ENCODE results near the gene MT1X.
"Not testable (repeated sequence)": the region's sequence is repeated elsewhere in the genome, so short reads cannot be mapped to it uniquely, and the experiment has no call there.

MT1X gene

DNA sequence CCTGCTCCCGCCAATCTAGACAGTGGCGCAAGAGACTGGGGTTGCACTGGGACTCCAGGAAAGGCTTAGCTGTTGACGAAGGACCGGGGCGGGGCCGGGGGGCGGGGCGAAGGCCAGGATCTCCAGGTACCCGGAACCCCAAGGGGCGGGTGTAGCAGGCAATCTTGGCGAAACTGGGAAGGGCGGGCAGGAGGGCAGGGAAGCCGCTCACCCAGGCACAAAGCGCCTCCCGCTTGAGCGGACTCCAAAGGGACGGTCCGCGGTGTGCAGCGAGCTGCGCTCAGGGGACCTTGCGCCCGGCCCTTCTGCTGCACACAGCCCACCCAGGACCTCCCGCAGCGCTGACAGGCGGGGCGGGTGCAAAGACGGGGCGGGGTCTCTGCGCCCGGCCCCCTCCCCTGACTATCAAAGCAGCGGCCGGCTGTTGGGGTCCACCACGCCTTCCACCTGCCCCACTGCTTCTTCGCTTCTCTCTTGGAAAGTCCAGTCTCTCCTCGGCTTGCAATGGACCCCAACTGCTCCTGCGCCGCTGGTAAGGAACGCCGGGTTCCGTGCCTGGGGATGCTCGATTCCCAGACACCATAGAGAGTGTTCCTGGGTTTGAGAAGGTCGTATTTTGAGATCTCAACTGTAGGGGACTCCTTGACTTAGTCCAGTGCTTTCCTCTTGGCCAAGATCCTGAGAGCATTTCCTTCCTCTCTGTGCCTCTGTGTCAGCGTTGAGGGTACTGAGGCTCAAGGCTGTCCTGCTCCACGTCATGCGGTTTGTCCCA is 24.5 kb upstream of the MT1X start, which contains the start of gene MT1F:
Gene MT1F, plus strand, starts transcription at position 405 of the 772 bp plus-strand sequence. Its CDS starts 100 bp downstream, at position 505.
- H3K27ac ChIP-seq, result no peak within 1 kb of the TSS
- peak; percentile 73 to 85 for DNase-seq
- peaks cover 0 to 24% (median 11%) of the 10 kb centered on the region in 4 donors for H3K4me1 ChIP-seq

DNA sequence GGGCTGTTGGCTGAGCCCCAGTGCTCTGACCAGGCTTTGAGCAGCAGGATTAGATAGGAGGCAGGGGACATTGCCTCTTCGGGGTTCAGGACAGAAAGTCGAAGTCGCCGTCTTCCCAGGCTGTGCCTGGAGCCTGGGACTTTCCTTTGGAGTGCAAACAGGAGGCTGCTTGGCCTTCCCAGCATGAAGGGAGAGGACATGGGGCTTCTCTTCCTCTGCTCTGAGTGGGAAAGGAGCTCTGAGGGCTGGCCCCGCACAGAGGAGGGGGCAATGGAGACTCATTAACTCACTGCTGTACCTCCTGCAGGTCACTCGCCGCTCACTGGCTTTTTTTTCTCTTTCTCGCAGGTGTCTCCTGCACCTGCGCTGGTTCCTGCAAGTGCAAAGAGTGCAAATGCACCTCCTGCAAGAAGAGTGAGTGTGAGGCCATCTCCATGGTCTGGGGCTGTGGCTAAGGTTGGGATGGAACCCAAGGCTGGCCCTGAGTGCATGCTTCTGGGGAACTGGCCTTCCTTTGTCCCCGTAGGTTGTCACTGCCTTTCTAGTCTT is 23.9 kb upstream of the MT1X start:
- no peak for TF ChIP-seq CTCF (IDR thresholded peaks at IDR 0.05)
- intact Hi-C loops (cut with DNase I; ENCODE audit: low total_unique reads), result no loop called here
- DNase-seq, result peak in 1 of 2 donors; percentile 82

More for the DNA sequence above, 24.5 kb upstream of the MT1X start, which contains the start of gene MT1F:
- H3K9me3 ChIP-seq, result no peaks in the 10 kb centered on the region
- no peak for TF ChIP-seq CTCF (IDR thresholded peaks at IDR 0.05)
- intact Hi-C loops (cut with DNase I; ENCODE audit: low total_unique reads), result no loop called here
- H3K4me3 ChIP-seq, result peak within 1 kb of the TSS; percentile 45 to 59
- peaks cover 0 to 40% of the 10 kb centered on the region in 2 donors for H3K27me3 ChIP-seq
- H3K36me3 ChIP-seq, result no peaks in the 10 kb centered on the region

DNA sequence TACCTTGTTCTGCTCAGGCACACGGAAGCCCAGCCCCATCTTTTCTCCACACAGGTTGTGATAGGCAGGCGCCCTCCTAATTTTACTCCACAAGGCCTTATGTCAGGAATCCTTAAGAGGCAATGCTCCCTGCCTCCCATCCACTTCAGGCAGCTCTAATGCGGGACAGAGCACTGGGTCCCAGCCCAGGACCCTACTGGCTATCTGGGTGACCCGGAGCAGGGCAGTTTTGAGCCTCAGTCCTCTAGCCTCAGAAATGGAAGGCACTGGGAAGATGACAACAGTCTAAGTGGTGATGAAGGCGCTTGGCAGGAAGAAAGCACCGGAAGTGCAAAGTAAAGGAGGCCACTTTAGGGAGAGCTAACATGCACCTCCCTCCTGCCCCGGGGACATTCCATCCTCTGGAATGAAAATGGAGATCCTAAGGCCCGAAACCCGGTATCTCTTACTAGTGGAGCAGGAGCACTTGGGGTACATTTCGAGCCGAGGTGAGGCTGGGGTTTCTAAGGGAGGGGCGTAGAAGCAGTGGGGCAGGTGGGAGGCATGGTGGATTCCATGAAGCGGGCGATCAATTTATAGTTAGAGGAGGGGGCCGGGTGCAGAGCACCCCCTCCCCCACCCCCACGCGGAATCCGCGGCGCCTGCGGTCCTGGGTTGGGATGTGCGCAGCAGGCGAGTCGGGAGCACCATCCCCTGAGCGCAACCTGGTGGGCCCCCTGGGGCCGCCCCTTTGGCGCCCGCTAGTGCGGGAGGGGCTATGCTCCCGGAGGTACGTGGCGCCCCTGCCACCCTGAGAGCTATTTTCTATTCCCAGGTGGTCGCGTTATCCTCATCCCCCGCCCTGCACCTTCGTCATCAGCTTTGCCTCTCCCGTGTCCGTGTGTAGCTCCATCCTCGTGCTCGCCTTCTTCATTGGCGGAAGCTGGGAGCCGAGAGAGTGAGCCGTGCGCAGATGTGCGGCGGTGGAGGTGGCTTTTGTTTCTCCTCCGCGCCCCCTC is 19.6 kb upstream of the MT1X start:
- H3K9me3 ChIP-seq, result no peaks in the 10 kb centered on the region
- no peak for TF ChIP-seq CTCF (IDR thresholded peaks at IDR 0.05)
- intact Hi-C loops (cut with DNase I; ENCODE audit: low total_unique reads), result no loop called here
- no peak overlapping the region for H3K4me3 ChIP-seq
- H3K36me3 ChIP-seq, result no peaks in the 10 kb centered on the region
- H3K27me3 ChIP-seq, result peaks cover 0 to 79% of the 10 kb centered on the region in 2 donors
- H3K27ac ChIP-seq, result no peak overlapping the region
- DNase-seq, result no peak
- peaks cover 0 to 28% (median 15%) of the 10 kb centered on the region in 4 donors for H3K4me1 ChIP-seq

More for the DNA sequence above, 23.9 kb upstream of the MT1X start:
- Histone ChIP-seq H3K4me1 (peaks cover 0 to 29% (median 16%) of the 10 kb centered on the region in 4 donors), H3K4me3 (peak overlapping the region; percentile 45 to 59), H3K9me3 (no peaks in the 10 kb centered on the region), H3K27me3 (peaks cover 0 to 46% of the 10 kb centered on the region in 2 donors), H3K27ac (no peak overlapping the region), H3K36me3 (no peaks in the 10 kb centered on the region)

DNA sequence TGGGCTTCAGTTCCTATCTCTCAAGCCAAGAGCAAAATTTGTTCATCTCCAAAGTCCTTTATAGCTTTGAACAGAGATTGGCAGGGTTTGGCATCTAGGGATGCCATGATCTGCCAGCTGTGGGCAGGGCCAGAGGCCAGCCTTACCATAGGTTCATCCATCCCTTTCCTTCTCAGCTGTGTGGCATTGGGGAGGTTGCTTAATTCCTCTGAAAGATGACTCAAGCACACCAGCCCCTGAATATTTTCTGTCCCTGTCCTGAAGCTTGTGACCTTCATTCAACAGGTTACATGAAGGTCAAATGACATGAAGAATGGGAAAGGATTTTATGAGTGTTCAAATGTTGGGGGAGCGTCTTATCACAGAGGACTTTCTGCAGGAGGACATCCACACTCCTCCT is 17.8 kb upstream of the MT1X start:
- DNase-seq, result no peak
- Histone ChIP-seq H3K4me1 (peaks cover 0 to 24% (median 20%) of the 10 kb centered on the region in 4 donors), H3K27me3 (peaks cover 3 to 85% of the 10 kb centered on the region in 2 donors), H3K36me3 (no peaks in the 10 kb centered on the region), H3K4me3 (no peak overlapping the region), H3K9me3 (no peaks in the 10 kb centered on the region), H3K27ac (no peak overlapping the region)
- intact Hi-C loops (cut with DNase I; ENCODE audit: low total_unique reads), result no loop called here
- no peak for TF ChIP-seq CTCF (IDR thresholded peaks at IDR 0.05)

DNA sequence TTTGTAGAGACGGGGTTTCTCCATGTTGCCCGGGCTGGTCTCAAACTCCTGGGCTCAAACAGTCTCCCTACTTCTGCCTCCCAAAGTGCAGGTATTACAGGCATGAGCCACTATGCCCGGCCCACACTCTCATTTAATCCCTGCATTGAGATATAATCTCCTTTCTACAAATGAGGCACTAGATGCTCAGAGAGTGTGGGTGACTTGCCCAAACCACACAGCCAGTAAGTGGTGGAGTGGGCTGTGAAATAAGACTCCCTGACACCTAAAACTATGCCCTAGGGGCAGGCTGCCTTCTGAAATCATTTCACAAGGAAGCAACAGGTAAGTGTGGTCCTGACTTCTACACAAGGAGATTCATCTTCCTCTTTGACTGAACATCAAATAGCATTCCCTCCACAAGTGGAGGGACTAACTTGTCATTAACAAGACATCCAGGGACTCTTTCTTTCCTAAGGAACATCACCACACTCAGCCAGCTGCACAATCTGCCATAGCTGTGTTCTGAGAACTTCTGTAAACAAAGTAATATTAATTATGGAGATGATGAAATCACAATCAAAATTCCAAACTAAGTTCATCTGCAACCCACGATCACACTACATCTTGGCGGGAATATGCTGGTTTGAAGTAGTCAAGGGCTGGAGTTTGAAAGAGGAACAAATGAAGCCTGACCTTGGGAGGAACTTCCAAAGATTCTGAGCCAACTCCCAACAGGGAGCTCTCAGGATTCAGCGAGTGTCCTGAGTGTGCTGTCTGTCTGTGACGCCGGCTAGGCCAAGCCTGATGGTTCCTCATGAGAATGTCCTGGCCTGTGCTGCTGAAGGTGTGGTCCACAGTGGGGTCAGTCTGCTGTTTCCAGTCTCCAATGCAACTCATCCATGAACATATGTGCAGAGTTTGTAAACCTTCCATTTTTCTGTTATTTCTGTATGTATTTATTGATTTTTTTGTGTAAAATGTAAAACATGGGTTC is 16.7 kb upstream of the MT1X start:
- H3K36me3 ChIP-seq, H3K9me3 ChIP-seq, H3K27ac ChIP-seq, H3K4me3 ChIP-seq, DNase-seq: not testable (repeated sequence)
- Histone ChIP-seq H3K27me3 (peaks cover 3 to 90% of the 10 kb centered on the region in 2 donors), H3K4me1 (peaks cover 0 to 28% (median 23%) of the 10 kb centered on the region in 4 donors)
- intact Hi-C loops (cut with DNase I; ENCODE audit: low total_unique reads), result loop anchor here (5.0 kb wide), 1 partner anchor 37 kb away; no protein-coding TSS in a partner anchor
